Keratinocyte (primary cell): ENCODE measurements around the gene CANT1. TPM values are rescaled to one million over a fixed set of nuclear protein-coding genes. Genes with fewer than 3 reads are reported as not detected.

ENCODE experiments used
- DNase-seq: peaks from one replicate; pipeline ENCODE4 v3.0.0-alpha.2; 2011; ENCODE audit warnings: low read depth, missing footprints, low spot score
- FAIRE-seq: peaks from 2 replicates; lab custom pipeline; 2011; peaks lifted over from hg19 to GRCh38; lab: Jason Lieb, UNC
- H2AFZ ChIP-seq: 2 replicates; pipeline ENCODE4 v1.6.0; 2012; ENCODE audit warnings: low read length, control low read depth, inconsistent platforms; ENCODE audit not compliant: control insufficient read depth
- H3K27ac ChIP-seq: 2 replicates; pipeline ENCODE4 v1.5.1; 2011; ENCODE audit warnings: low read length; ENCODE audit not compliant: control insufficient read depth, insufficient read depth
- H3K27me3 ChIP-seq: 3 replicates; pipeline ENCODE4 v1.6.0; 2011; ENCODE audit warnings: low read length; ENCODE audit not compliant: control insufficient read depth, insufficient read depth; ENCODE audit errors: extremely low read depth
- H3K36me3 ChIP-seq, 2 experiments: 2 replicates in 1 of 2; 3 replicates in 1 of 2; pipeline ENCODE4 v1.5.1; 2011; ENCODE audit warnings: low read length in 2 of 2, mild to moderate bottlenecking in 1 of 2; ENCODE audit not compliant: control insufficient read depth in 2 of 2, insufficient read depth in 2 of 2; ENCODE audit errors: extremely low read depth in 1 of 2
- H3K4me1 ChIP-seq: 3 replicates; pipeline ENCODE4 v1.5.1; 2011; ENCODE audit warnings: low read length; ENCODE audit not compliant: control insufficient read depth, insufficient read depth; ENCODE audit errors: extremely low read depth
- H3K4me2 ChIP-seq: 3 replicates; pipeline ENCODE4 v1.6.0; 2011; ENCODE audit warnings: low read depth, low read length; ENCODE audit not compliant: control insufficient read depth, insufficient read depth; ENCODE audit errors: extremely low read depth
- H3K4me3 ChIP-seq, 3 experiments: fragments of 200-600 bp in 1 of 3; sonication (generic) in 1 of 3; 2 replicates in 2 of 3; 3 replicates in 1 of 3; pipeline ENCODE4 v1.5.1; 2011 to 2016; ENCODE audit warnings: low read length in 3 of 3, mild to moderate bottlenecking in 3 of 3, control low read depth in 2 of 3, inconsistent platforms in 1 of 3, low read depth in 1 of 3, mixed read lengths in 1 of 3, mixed run types in 1 of 3, moderate library complexity in 1 of 3; ENCODE audit not compliant: control insufficient read depth in 2 of 3, insufficient read depth in 2 of 3; ENCODE audit errors: extremely low read depth in 1 of 3
- H3K79me2 ChIP-seq: 2 replicates; pipeline ENCODE4 v1.6.0; 2012; ENCODE audit warnings: low read length; ENCODE audit not compliant: control insufficient read depth, insufficient read depth
- H3K9ac ChIP-seq: 3 replicates; pipeline ENCODE4 v1.6.0; 2011; ENCODE audit warnings: low read length; ENCODE audit not compliant: control insufficient read depth, insufficient read depth; ENCODE audit errors: extremely low read depth
- H3K9me1 ChIP-seq: 3 replicates; pipeline ENCODE4 v1.6.0; 2011; ENCODE audit warnings: low read length; ENCODE audit not compliant: control insufficient read depth, insufficient read depth; ENCODE audit errors: extremely low read depth
- H3K9me3 ChIP-seq: 2 replicates; pipeline ENCODE4 v1.5.1; 2012; ENCODE audit warnings: low read depth, low read length; ENCODE audit not compliant: control insufficient read depth
- H4K20me1 ChIP-seq: 3 replicates; pipeline ENCODE4 v1.6.0; 2011; ENCODE audit warnings: low read length; ENCODE audit not compliant: control insufficient read depth, insufficient read depth; ENCODE audit errors: extremely low read depth
- CTCF ChIP-seq, 3 experiments: IDR thresholded peaks in 1 of 3; conservative IDR thresholded peaks in 1 of 3; optimal IDR thresholded peaks in 1 of 3; 2 replicates in 2 of 3; 3 replicates in 1 of 3; pipeline versions ENCODE3 to v1.5.1; 2011; ENCODE audit warnings: low read length in 3 of 3, mild to moderate bottlenecking in 3 of 3, moderate library complexity in 2 of 3, control low read depth in 1 of 3, inconsistent platforms in 1 of 3; ENCODE audit not compliant: insufficient read depth in 2 of 3; ENCODE audit errors: extremely low read depth in 1 of 3
- EZH2 ChIP-seq: IDR thresholded peaks from one replicate; pipeline ENCODE4 v1.6.1; 2012; ENCODE audit warnings: inconsistent platforms, mild to moderate bottlenecking, low read length, moderate library complexity
- dilution Hi-C: fragments of 300-500 bp; cut with MboI; formaldehyde crosslinking; loops from one replicate; pipeline ENCODE4 v1.7.0; 2020; ENCODE audit warnings: low sequenced_read_pairs; ENCODE audit not compliant: extremely low pct_ligation_motif_present
- polyA plus RNA-seq, 5 experiments: library from polyadenylated mRNA; depleted of rRNA in 3 of 5; stranded (reverse) in 3 of 5; stranded (forward) in 1 of 5; unstranded in 1 of 5; fragments of >200 nt; gene quantifications; 1 replicate in 1 of 5; 2 replicates in 3 of 5; 3 replicates in 1 of 5; pipeline versions ENCODE4 v1.2.1 to v1.2.3, GENCODE V29; 2011 to 2012; ENCODE audit warnings: missing spikeins in 2 of 5, low read depth in 1 of 5, low replicate concordance in 1 of 5

CANT1 gene
- polyA plus RNA-seq, 1 donor (not counting 4 experiments of a cell fraction or from before 2014, with no cell fraction given): 53.2 TPM

GRCh38 chr17:78977997-78978973, 31.3 kb downstream of the CANT1 start:
- no peaks in the 10 kb centered on the region for H3K27me3 ChIP-seq
- H3K27ac ChIP-seq: no peak overlapping the region
- H3K4me3 ChIP-seq: peak overlapping the region in 2 of 3 experiments; percentile 6 to 44
- H3K4me2 ChIP-seq: peak overlapping the region; percentile 80
- FAIRE-seq (no peak), DNase-seq (no peak)
- H3K9me3 ChIP-seq: no peaks in the 10 kb centered on the region
- dilution Hi-C loops: no loop called here
- H3K9me1 ChIP-seq: no peaks in the 10 kb centered on the region
- peaks cover 41% of the 10 kb centered on the region for H3K4me1 ChIP-seq
- H3K36me3 ChIP-seq: peaks cover 0 to 6% of the 10 kb centered on the region in 2 experiments
- no peak overlapping the region for H3K9ac ChIP-seq
- no peaks in the 10 kb centered on the region for H4K20me1 ChIP-seq
- no peak for TF ChIP-seq EZH2
- TF ChIP-seq CTCF (optimal IDR thresholded peaks at IDR 0.05 in 1 of 3, IDR thresholded peaks at IDR 0.05 in 1 of 3, conservative IDR thresholded peaks at IDR 0.05 in 1 of 3; ENCODE audit: extremely low read depth in 1 of 3, insufficient read depth in 2 of 3, low read length in 3 of 3): peak in 1 of 3 experiments; percentile 20
- peaks cover 18% of the 10 kb centered on the region for H3K79me2 ChIP-seq
- no peak overlapping the region for H2AFZ ChIP-seq

- Histone ChIP-seq H3K9me3 (no peaks in the 10 kb centered on the region), H3K27ac (no peak overlapping the region), H3K9ac (no peak overlapping the region), H3K27me3 (no peaks in the 10 kb centered on the region), H3K79me2 (peaks cover 18% of the 10 kb centered on the region), H2AFZ (no peak overlapping the region), H3K4me3 (peak overlapping the region in 2 of 3 experiments; percentile 6 to 13), H4K20me1 (no peaks in the 10 kb centered on the region), H3K4me1 (peaks cover 41% of the 10 kb centered on the region), H3K9me1 (no peaks in the 10 kb centered on the region), H3K4me2 (peak overlapping the region; percentile 22), H3K36me3 (peaks cover 0 to 6% of the 10 kb centered on the region in 2 experiments)
- dilution Hi-C loops: no loop called here
- FAIRE-seq: no peak
- TF ChIP-seq EZH2 (no peak), CTCF (optimal IDR thresholded peaks at IDR 0.05 in 1 of 3, IDR thresholded peaks at IDR 0.05 in 1 of 3, conservative IDR thresholded peaks at IDR 0.05 in 1 of 3; ENCODE audit: extremely low read depth in 1 of 3, insufficient read depth in 2 of 3, low read length in 3 of 3) (no peak)
- no peak for DNase-seq
Measured at GRCh38 chr17:78977681-78977943, 32.0 kb downstream of the CANT1 start.
